ENCODE measurements around the gene SCRN3. TPM values are rescaled to one million over a fixed set of nuclear protein-coding genes. Genes with fewer than 3 reads are reported as not detected.
"Not testable (repeated sequence)": the region's sequence is repeated elsewhere in the genome, so short reads cannot be mapped to it uniquely, and the experiment has no call there.

Gene SCRN3
- total RNA-seq, 4 donors from 2014 or later = 2.6 to 46.8 (median 16.2) TPM

- TF ChIP-seq CTCF (IDR thresholded peaks at IDR 0.05) (no peak), POLR2A (IDR thresholded peaks at IDR 0.05) (no peak)
- intact Hi-C loops (cut with DNase I; ENCODE audit: low total_unique reads) = no loop called here
Measured at GRCh38 chr2:174356347-174356746, 39.2 kb upstream of the SCRN3 start.

GRCh38 chr2:174359663-174360062 is 35.9 kb upstream of the SCRN3 start:
- DNase-seq; H3K9me3 ChIP-seq; H3K4me3 ChIP-seq; H3K27ac ChIP-seq; H3K4me1 ChIP-seq; H3K27me3 ChIP-seq; intact Hi-C loops (cut with DNase I; ENCODE audit: low total_unique reads); H3K36me3 ChIP-seq: not testable (repeated sequence)

More at GRCh38 chr2:174356347-174356746, 39.2 kb upstream of the SCRN3 start:
- Histone ChIP-seq H3K9me3 (no peaks in the 10 kb centered on the region), H3K4me3 (no peak overlapping the region), H3K27ac (no peak overlapping the region), H3K27me3 (no peaks in the 10 kb centered on the region), H3K36me3 (no peaks in the 10 kb centered on the region), H3K4me1 (no peaks in the 10 kb centered on the region)
- DNase-seq = no peak

- no peak for TF ChIP-seq POLR2A (IDR thresholded peaks at IDR 0.05)
- TF ChIP-seq CTCF (IDR thresholded peaks at IDR 0.05) = no peak
- H3K36me3 ChIP-seq = no peaks in the 10 kb centered on the region
- no peak overlapping the region for H3K27ac ChIP-seq
- DNase-seq = no peak
- intact Hi-C loops (cut with DNase I; ENCODE audit: low total_unique reads) = no loop called here
- H3K4me1 ChIP-seq = no peaks in the 10 kb centered on the region
- no peaks in the 10 kb centered on the region for H3K9me3 ChIP-seq
- H3K27me3 ChIP-seq = no peaks in the 10 kb centered on the region
- H3K4me3 ChIP-seq = no peak overlapping the region
Measured at GRCh38 chr2:174362949-174363348, 32.6 kb upstream of the SCRN3 start.

- H3K27ac ChIP-seq; H3K36me3 ChIP-seq; H3K27me3 ChIP-seq; intact Hi-C loops (cut with DNase I; ENCODE audit: low total_unique reads); H3K9me3 ChIP-seq; H3K4me1 ChIP-seq; H3K4me3 ChIP-seq; DNase-seq: not testable (repeated sequence)
Measured at GRCh38 chr2:174363492-174364225, 31.9 kb upstream of the SCRN3 start.

GRCh38 chr2:174364628-174365027 is 30.9 kb upstream of the SCRN3 start:
- Histone ChIP-seq H3K4me1 (no peaks in the 10 kb centered on the region), H3K27ac (no peak overlapping the region), H3K36me3 (no peaks in the 10 kb centered on the region), H3K27me3 (no peaks in the 10 kb centered on the region), H3K9me3 (no peaks in the 10 kb centered on the region), H3K4me3 (no peak overlapping the region)
- DNase-seq = no peak
- intact Hi-C loops (cut with DNase I; ENCODE audit: low total_unique reads) = no loop called here
- TF ChIP-seq CTCF (IDR thresholded peaks at IDR 0.05) (no peak), POLR2A (IDR thresholded peaks at IDR 0.05) (no peak)

- H3K4me1 ChIP-seq = no peaks in the 10 kb centered on the region
- no peaks in the 10 kb centered on the region for H3K27me3 ChIP-seq
- TF ChIP-seq CTCF (IDR thresholded peaks at IDR 0.05) = no peak
- TF ChIP-seq POLR2A (IDR thresholded peaks at IDR 0.05) = no peak
- intact Hi-C loops (cut with DNase I; ENCODE audit: low total_unique reads) = no loop called here
- no peak overlapping the region for H3K27ac ChIP-seq
- H3K36me3 ChIP-seq = no peaks in the 10 kb centered on the region
- no peak overlapping the region for H3K4me3 ChIP-seq
- DNase-seq = no peak
- no peaks in the 10 kb centered on the region for H3K9me3 ChIP-seq
Measured at GRCh38 chr2:174365571-174365970, 30.0 kb upstream of the SCRN3 start.
